ENCODE measurements around the gene NRXN3. TPM values are rescaled to one million over a fixed set of nuclear protein-coding genes. Genes with fewer than 3 reads are reported as not detected.

NRXN3 gene
- polyA plus RNA-seq, 1 donor (not counting 4 experiments of a cell fraction or from before 2014, with no cell fraction given): 0.89 TPM

DNA sequence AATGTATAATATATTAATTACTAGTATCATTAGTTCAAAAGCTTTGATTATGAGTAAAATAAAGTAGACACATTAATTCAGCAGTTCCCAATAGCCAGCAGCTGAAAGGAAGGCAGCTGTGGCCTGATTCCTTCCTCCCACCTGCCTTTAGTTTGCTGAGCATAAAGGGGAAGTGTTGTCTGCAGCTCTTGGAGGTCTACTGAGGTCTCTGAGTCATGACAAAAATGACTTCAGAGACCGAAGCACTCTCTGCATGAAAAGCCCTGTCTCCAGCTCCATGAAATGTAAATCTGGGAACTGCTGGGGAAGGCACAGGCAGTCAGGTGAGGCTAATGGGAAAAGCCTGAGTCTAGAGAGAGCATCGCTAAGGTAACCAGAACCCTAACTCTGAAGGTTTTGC lies 165.4 kb downstream of the NRXN3 start:
- dilution Hi-C loops (cut with MboI; ENCODE audit: extremely low pct_ligation_motif_present, low sequenced_read_pairs): no loop called here
- no peaks in the 10 kb centered on the region for H3K27me3 ChIP-seq (ENCODE audit: control insufficient read depth, extremely low read depth, insufficient read depth, low read length)
- H3K4me2 ChIP-seq (ENCODE audit: control insufficient read depth, extremely low read depth, insufficient read depth, low read depth, low read length): no peak overlapping the region
- no peaks in the 10 kb centered on the region for H3K9me3 ChIP-seq (ENCODE audit: control insufficient read depth, low read depth, low read length)
- H3K27ac ChIP-seq (ENCODE audit: control insufficient read depth, insufficient read depth, low read length): no peak overlapping the region
- H3K36me3 ChIP-seq (ENCODE audit: control insufficient read depth in 2 of 2, extremely low read depth in 1 of 2, insufficient read depth in 2 of 2, low read length in 2 of 2): no peaks in the 10 kb centered on the region
- H3K79me2 ChIP-seq (ENCODE audit: control insufficient read depth, insufficient read depth, low read length): no peaks in the 10 kb centered on the region
- H4K20me1 ChIP-seq (ENCODE audit: control insufficient read depth, extremely low read depth, insufficient read depth, low read length): no peaks in the 10 kb centered on the region
- H3K4me3 ChIP-seq (ENCODE audit: control insufficient read depth in 2 of 3, extremely low read depth in 1 of 3, insufficient read depth in 2 of 3, low read depth in 1 of 3, low read length in 3 of 3): no peak overlapping the region
- no peak overlapping the region for H2AFZ ChIP-seq (ENCODE audit: control insufficient read depth, low read length)
- H3K9me1 ChIP-seq (ENCODE audit: control insufficient read depth, extremely low read depth, insufficient read depth, low read length): no peaks in the 10 kb centered on the region
- TF ChIP-seq EZH2 (IDR thresholded peaks at IDR 0.05; ENCODE audit: low read length): no peak
- TF ChIP-seq, protein P1, sequence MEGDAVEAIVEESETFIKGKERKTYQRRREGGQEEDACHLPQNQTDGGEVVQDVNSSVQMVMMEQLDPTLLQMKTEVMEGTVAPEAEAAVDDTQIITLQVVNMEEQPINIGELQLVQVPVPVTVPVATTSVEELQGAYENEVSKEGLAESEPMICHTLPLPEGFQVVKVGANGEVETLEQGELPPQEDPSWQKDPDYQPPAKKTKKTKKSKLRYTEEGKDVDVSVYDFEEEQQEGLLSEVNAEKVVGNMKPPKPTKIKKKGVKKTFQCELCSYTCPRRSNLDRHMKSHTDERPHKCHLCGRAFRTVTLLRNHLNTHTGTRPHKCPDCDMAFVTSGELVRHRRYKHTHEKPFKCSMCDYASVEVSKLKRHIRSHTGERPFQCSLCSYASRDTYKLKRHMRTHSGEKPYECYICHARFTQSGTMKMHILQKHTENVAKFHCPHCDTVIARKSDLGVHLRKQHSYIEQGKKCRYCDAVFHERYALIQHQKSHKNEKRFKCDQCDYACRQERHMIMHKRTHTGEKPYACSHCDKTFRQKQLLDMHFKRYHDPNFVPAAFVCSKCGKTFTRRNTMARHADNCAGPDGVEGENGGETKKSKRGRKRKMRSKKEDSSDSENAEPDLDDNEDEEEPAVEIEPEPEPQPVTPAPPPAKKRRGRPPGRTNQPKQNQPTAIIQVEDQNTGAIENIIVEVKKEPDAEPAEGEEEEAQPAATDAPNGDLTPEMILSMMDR (optimal IDR thresholded peaks at IDR 0.05 in 1 of 3, IDR thresholded peaks at IDR 0.05 in 1 of 3, conservative IDR thresholded peaks at IDR 0.05 in 1 of 3; ENCODE audit: extremely low read depth in 1 of 3, insufficient read depth in 2 of 3, low read length in 3 of 3): no peak
- no peak for DNase-seq (ENCODE audit: low read depth, low spot score)
- FAIRE-seq: no peak
- H3K4me1 ChIP-seq (ENCODE audit: control insufficient read depth, extremely low read depth, insufficient read depth, low read length): no peaks in the 10 kb centered on the region
- no peak overlapping the region for H3K9ac ChIP-seq (ENCODE audit: control insufficient read depth, extremely low read depth, insufficient read depth, low read length)

DNA sequence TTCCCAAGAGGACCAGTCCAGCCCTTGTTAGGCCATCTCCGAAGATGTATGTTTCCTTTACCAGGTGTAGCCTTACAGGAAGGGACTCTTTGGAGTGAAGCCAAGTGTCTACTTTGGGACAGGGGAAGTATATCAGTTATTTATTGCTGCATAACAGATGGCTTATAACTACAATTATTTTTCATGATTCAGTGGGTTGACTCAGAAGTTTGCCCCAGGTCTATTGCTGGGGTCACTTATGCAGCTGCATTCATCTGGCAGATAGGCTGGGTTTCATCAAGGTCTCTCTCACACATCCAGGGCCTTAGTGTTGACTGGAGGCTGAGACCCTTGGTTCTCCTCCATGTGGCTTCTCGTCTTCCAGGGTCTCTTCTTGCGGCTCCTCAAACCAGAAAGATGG lies 170.1 kb downstream of the NRXN3 start:
- H3K9me1 ChIP-seq (ENCODE audit: control insufficient read depth, extremely low read depth, insufficient read depth, low read length): no peaks in the 10 kb centered on the region
- H3K9ac ChIP-seq (ENCODE audit: control insufficient read depth, extremely low read depth, insufficient read depth, low read length): no peak overlapping the region
- no peaks in the 10 kb centered on the region for H3K4me1 ChIP-seq (ENCODE audit: control insufficient read depth, extremely low read depth, insufficient read depth, low read length)
- H4K20me1 ChIP-seq (ENCODE audit: control insufficient read depth, extremely low read depth, insufficient read depth, low read length): no peaks in the 10 kb centered on the region
- no peak overlapping the region for H3K27ac ChIP-seq (ENCODE audit: control insufficient read depth, insufficient read depth, low read length)
- dilution Hi-C loops (cut with MboI; ENCODE audit: extremely low pct_ligation_motif_present, low sequenced_read_pairs): no loop called here
- no peaks in the 10 kb centered on the region for H3K36me3 ChIP-seq (ENCODE audit: control insufficient read depth in 2 of 2, extremely low read depth in 1 of 2, insufficient read depth in 2 of 2, low read length in 2 of 2)
- no peaks in the 10 kb centered on the region for H3K9me3 ChIP-seq (ENCODE audit: control insufficient read depth, low read depth, low read length)
- DNase-seq (ENCODE audit: low read depth, low spot score): no peak
- no peak for FAIRE-seq
- H3K4me3 ChIP-seq (ENCODE audit: control insufficient read depth in 2 of 3, extremely low read depth in 1 of 3, insufficient read depth in 2 of 3, low read depth in 1 of 3, low read length in 3 of 3): no peak overlapping the region
- no peak overlapping the region for H3K4me2 ChIP-seq (ENCODE audit: control insufficient read depth, extremely low read depth, insufficient read depth, low read depth, low read length)
- H2AFZ ChIP-seq (ENCODE audit: control insufficient read depth, low read length): no peak overlapping the region
- H3K27me3 ChIP-seq (ENCODE audit: control insufficient read depth, extremely low read depth, insufficient read depth, low read length): no peaks in the 10 kb centered on the region
- no peak for TF ChIP-seq EZH2 (IDR thresholded peaks at IDR 0.05; ENCODE audit: low read length)
- TF ChIP-seq, protein P1 (optimal IDR thresholded peaks at IDR 0.05 in 1 of 3, IDR thresholded peaks at IDR 0.05 in 1 of 3, conservative IDR thresholded peaks at IDR 0.05 in 1 of 3; ENCODE audit: extremely low read depth in 1 of 3, insufficient read depth in 2 of 3, low read length in 3 of 3): no peak
- H3K79me2 ChIP-seq (ENCODE audit: control insufficient read depth, insufficient read depth, low read length): no peaks in the 10 kb centered on the region
